H9 (cell line): ENCODE measurements around the gene TIAM1. TPM values are rescaled to one million over a fixed set of nuclear protein-coding genes. Genes with fewer than 3 reads are reported as not detected.

Experiments used
- DNase-seq: peaks from one replicate; pipeline ENCODE4 v3.0.0-alpha.2; 2017
- H2AFZ ChIP-seq: one replicate; pipeline ENCODE4 v1.6.1; 2013; ENCODE audit warnings: mild to moderate bottlenecking, low read length, control low read depth, moderate library complexity
- H2AK5ac ChIP-seq: 2 replicates; pipeline ENCODE4 v1.6.1; 2013; ENCODE audit warnings: low read length, control low read depth, mixed read lengths; ENCODE audit not compliant: insufficient read length
- H2BK120ac ChIP-seq: one replicate; pipeline ENCODE4 v1.6.1; 2013; ENCODE audit warnings: low read depth, mild to moderate bottlenecking, low read length, control low read depth, inconsistent platforms; ENCODE audit not compliant: poor library complexity, severe bottlenecking
- H2BK12ac ChIP-seq: 2 replicates; pipeline ENCODE4 v1.6.1; 2013; ENCODE audit warnings: low read length, control low read depth, mixed read lengths, low read depth; ENCODE audit not compliant: insufficient read length
- H2BK15ac ChIP-seq: 2 replicates; pipeline ENCODE4 v1.6.1; 2013; ENCODE audit warnings: low read depth, low read length, control low read depth
- H2BK20ac ChIP-seq: one replicate; pipeline ENCODE4 v1.6.1; 2013; ENCODE audit warnings: low read depth, mild to moderate bottlenecking, low read length, control low read depth, inconsistent platforms; ENCODE audit not compliant: poor library complexity, severe bottlenecking
- H2BK5ac ChIP-seq: 2 replicates; pipeline ENCODE4 v1.6.1; 2013; ENCODE audit warnings: low read length, control low read depth, mixed read lengths; ENCODE audit not compliant: insufficient read length
- H3K14ac ChIP-seq: 2 replicates; pipeline ENCODE4 v1.6.1; 2013; ENCODE audit warnings: low read length, control low read depth; ENCODE audit not compliant: insufficient read depth
- H3K18ac ChIP-seq: 2 replicates; pipeline ENCODE4 v1.6.1; 2013; ENCODE audit warnings: low read depth, mild to moderate bottlenecking, mixed read lengths, low read length, control low read depth; ENCODE audit not compliant: insufficient read length
- H3K23ac ChIP-seq: 2 replicates; pipeline ENCODE4 v1.6.1; 2013; ENCODE audit warnings: low read length, control low read depth, mixed read lengths, low read depth; ENCODE audit not compliant: insufficient read length
- H3K23me2 ChIP-seq: 2 replicates; pipeline ENCODE4 v1.6.1; 2013; ENCODE audit warnings: low read depth, mild to moderate bottlenecking, mixed read lengths, low read length, control low read depth; ENCODE audit not compliant: insufficient read length, poor library complexity, severe bottlenecking
- H3K27ac ChIP-seq: 2 replicates; pipeline ENCODE4 v1.5.1; 2013; ENCODE audit warnings: low read length, control low read depth, mixed read lengths, low read depth; ENCODE audit not compliant: insufficient read length
- H3K27me3 ChIP-seq: 2 replicates; pipeline ENCODE4 v1.6.1; 2013; ENCODE audit warnings: low read length, control low read depth, inconsistent platforms; ENCODE audit not compliant: insufficient read depth
- H3K4ac ChIP-seq: 2 replicates; pipeline ENCODE4 v1.6.1; 2013; ENCODE audit warnings: low read depth, mild to moderate bottlenecking, control low read depth, inconsistent platforms, low read length, moderate library complexity
- H3K4me1 ChIP-seq: 2 replicates; pipeline ENCODE4 v1.6.1; 2013; ENCODE audit warnings: low read length, control low read depth, inconsistent platforms; ENCODE audit not compliant: insufficient read depth
- H3K4me2 ChIP-seq: 2 replicates; pipeline ENCODE4 v1.6.1; 2013; ENCODE audit warnings: low read length, control low read depth, mixed read lengths; ENCODE audit not compliant: insufficient read length, insufficient read depth
- H3K56ac ChIP-seq: 2 replicates; pipeline ENCODE4 v1.6.1; 2013; ENCODE audit warnings: low read depth, mild to moderate bottlenecking, mixed read lengths, low read length, control low read depth; ENCODE audit not compliant: insufficient read length
- H3K79me1 ChIP-seq: 2 replicates; pipeline ENCODE4 v1.6.1; 2013; ENCODE audit warnings: low read depth, mild to moderate bottlenecking, moderate library complexity, low read length, control low read depth, inconsistent platforms; ENCODE audit not compliant: insufficient read depth, poor library complexity, severe bottlenecking
- H3K79me2 ChIP-seq: 2 replicates; pipeline ENCODE4 v1.6.1; 2013; ENCODE audit warnings: low read length, control low read depth, inconsistent platforms; ENCODE audit not compliant: insufficient read depth
- H3K9ac ChIP-seq: 2 replicates; pipeline ENCODE4 v1.6.1; 2013; ENCODE audit warnings: low read length, control low read depth, mixed read lengths; ENCODE audit not compliant: insufficient read length; ENCODE audit errors: extremely low read depth
- H3K9me3 ChIP-seq: one replicate; pipeline ENCODE4 v1.6.1; 2013; ENCODE audit warnings: low read depth, low read length, inconsistent platforms; ENCODE audit not compliant: control insufficient read depth
- H3T11ph ChIP-seq: one replicate; pipeline ENCODE4 v1.6.1; 2013; ENCODE audit warnings: mild to moderate bottlenecking, low read length, control low read depth, inconsistent platforms
- H4K20me1 ChIP-seq: one replicate; pipeline ENCODE4 v1.6.1; 2013; ENCODE audit not compliant: control insufficient read depth, insufficient read length, insufficient read depth
- H4K5ac ChIP-seq: 2 replicates; pipeline ENCODE4 v1.6.1; 2013; ENCODE audit warnings: low read depth, mild to moderate bottlenecking, mixed read lengths, low read length, control low read depth; ENCODE audit not compliant: insufficient read length
- H4K8ac ChIP-seq: replicated peaks from 2 replicates; pipeline ENCODE4 v1.6.1; 2013; ENCODE audit warnings: low read length, control low read depth, mixed read lengths, low read depth; ENCODE audit not compliant: insufficient read length
- H4K91ac ChIP-seq: 2 replicates; pipeline ENCODE4 v1.6.1; 2013; ENCODE audit warnings: low read depth, mild to moderate bottlenecking, moderate library complexity, mixed read lengths, low read length, control low read depth; ENCODE audit not compliant: insufficient read length
- H3K27ac Mint-ChIP-seq, 3 experiments: 2 replicates in 2 of 3; 3 replicates in 1 of 3; pipeline ENCODE4 v1.8.0; 2020 to 2021; ENCODE audit warnings: mixed read lengths in 3 of 3, mild to moderate bottlenecking in 1 of 3, moderate library complexity in 1 of 3
- H3K27me3 Mint-ChIP-seq: 2 replicates; pipeline ENCODE4 v1.8.0; 2021; ENCODE audit warnings: low read depth, mild to moderate bottlenecking, moderate library complexity, mixed read lengths
- H3K36me3 Mint-ChIP-seq, 3 experiments: 2 replicates in 2 of 3; 3 replicates in 1 of 3; pipeline ENCODE4 v1.8.0; 2020 to 2021; ENCODE audit warnings: low read depth in 3 of 3, mixed read lengths in 3 of 3; ENCODE audit not compliant: insufficient read depth in 1 of 3
- H3K4me1 Mint-ChIP-seq, 2 experiments: 2 replicates each; pipeline ENCODE4 v1.8.0; 2020; ENCODE audit warnings: mixed read lengths in 2 of 2
- H3K4me3 Mint-ChIP-seq, 2 experiments: 2 replicates in 1 of 2; 3 replicates in 1 of 2; pipeline ENCODE4 v1.8.0; 2020 to 2021; ENCODE audit warnings: mild to moderate bottlenecking in 2 of 2, mixed read lengths in 2 of 2, moderate library complexity in 1 of 2
- H3K9me3 Mint-ChIP-seq, 2 experiments: 2 replicates in 1 of 2; 3 replicates in 1 of 2; pipeline ENCODE4 v1.8.0; 2020; ENCODE audit warnings: mild to moderate bottlenecking in 2 of 2, mixed read lengths in 2 of 2, moderate library complexity in 1 of 2
- CTCF ChIP-seq: fragments of 200-600 bp; sonication (generic); conservative IDR thresholded peaks from 3 replicates; pipeline ENCODE4 v1.8.0; 2021; ENCODE audit warnings: antibody characterized with exemption, mild to moderate bottlenecking
- WGBS: extraction: QIAGEN DNeasy Blood & Tissue Kit; methylation state at CpG from one replicate; pipeline ENCODE4 v1.1.7; 2013; ENCODE audit warnings: missing lambda C conversion rate, low lambda C conversion rate, mixed read lengths; ENCODE audit not compliant: insufficient read length; ENCODE audit errors: extremely low coverage; 5-methylcytosine and 5-hydroxymethylcytosine counted together
- total RNA-seq: library from RNA; stranded (reverse); gene quantifications from 2 replicates; pipeline ENCODE4 v1.2.1, GENCODE V29; 2021

TIAM1 gene
- total RNA-seq, 1 experiment from 2014 or later = 23.1 TPM

DNA sequence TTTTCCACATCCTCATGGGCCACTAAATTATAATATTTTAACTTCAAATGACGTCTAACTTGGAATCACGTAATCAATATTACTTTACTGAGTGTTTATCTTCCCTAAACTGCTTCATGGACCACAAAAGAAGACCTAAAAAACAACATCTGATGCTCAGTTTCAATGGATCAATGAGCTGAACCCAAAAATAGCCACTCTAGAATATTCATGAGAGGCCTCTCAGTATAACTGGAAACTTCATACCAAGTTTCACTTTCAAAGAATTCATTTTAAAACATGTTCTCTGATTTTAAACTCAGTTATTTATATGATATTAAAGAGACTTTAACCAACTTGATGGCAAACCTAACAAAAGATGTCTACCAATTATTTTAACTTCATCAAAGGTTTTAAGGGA lies 23.7 kb upstream of the TIAM1 start:
- Histone ChIP-seq H2BK15ac (no peak overlapping the region), H3K27ac (no peak overlapping the region), H3K4me2 (no peak overlapping the region), H2BK5ac (no peak overlapping the region), H3K23ac (no peak overlapping the region), H2BK120ac (no peak overlapping the region), H2AK5ac (no peak overlapping the region), H3K56ac (no peak overlapping the region), H3K79me1 (no peaks in the 10 kb centered on the region), H3K79me2 (no peaks in the 10 kb centered on the region), H4K8ac (no peak overlapping the region), H3K18ac (no peak overlapping the region), H3K4me1 (no peaks in the 10 kb centered on the region; the same call in 1 of the 2 replicates), H4K20me1 (no peaks in the 10 kb centered on the region), H3K27me3 (no peaks in the 10 kb centered on the region), H3T11ph (no peak overlapping the region), H4K5ac (no peak overlapping the region), H2BK20ac (no peak overlapping the region), H2BK12ac (no peak overlapping the region), H2AFZ (no peak overlapping the region), H3K14ac (no peak overlapping the region), H4K91ac (no peak overlapping the region), H3K4ac (no peak overlapping the region), H3K9me3 (no peaks in the 10 kb centered on the region), H3K23me2 (no peaks in the 10 kb centered on the region), H3K9ac (no peak overlapping the region)
- peaks cover 9 to 16% of the 10 kb centered on the region in 2 experiments for H3K4me1 Mint-ChIP-seq
- H3K36me3 Mint-ChIP-seq = no peaks in the 10 kb centered on the region
- no peak for DNase-seq
- no peaks in the 10 kb centered on the region; the same call in 1 of the 2 replicates for H3K27me3 Mint-ChIP-seq
- no peak overlapping the region for H3K27ac Mint-ChIP-seq
- no peak for TF ChIP-seq CTCF
- no peaks in the 10 kb centered on the region for H3K9me3 Mint-ChIP-seq
- WGBS = no CpG with 5 or more reads among the region's 2 CpGs
- no peak overlapping the region for H3K4me3 Mint-ChIP-seq
